ENCODE measurements around the gene MCM9.

MCM9 gene

DNA sequence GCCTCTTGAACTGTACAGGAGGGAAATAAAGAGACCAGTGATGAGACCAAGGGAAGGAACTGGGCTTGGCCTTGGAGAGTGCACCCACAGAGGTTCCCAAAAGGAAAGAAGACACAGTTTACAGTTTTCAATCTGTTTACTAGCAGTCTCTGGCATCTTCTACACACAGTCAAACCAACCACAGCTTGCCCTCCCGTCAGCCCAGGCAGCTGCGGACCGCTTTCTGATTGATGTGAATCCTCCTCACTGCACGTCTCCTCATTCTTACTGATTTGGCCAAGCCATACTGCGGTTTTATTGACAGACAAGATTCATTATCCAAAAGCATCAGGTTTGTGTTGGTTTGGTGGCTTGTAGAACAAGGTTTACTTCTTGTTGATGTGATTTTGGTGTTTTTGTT lies 145.5 kb downstream of the MCM9 start:
- TF ChIP-seq JUND (IDR thresholded peaks at IDR 0.05; ENCODE audit: low read depth): no peak
- no peak for DNase-seq (ENCODE audit: low read depth in 1 of 2, low spot score in 1 of 2)
- in situ Hi-C loops (cut with HindIII; ENCODE audit: low pct_unique_long_range_greater_than_20kb, low sequenced_read_pairs): no loop called here

DNA sequence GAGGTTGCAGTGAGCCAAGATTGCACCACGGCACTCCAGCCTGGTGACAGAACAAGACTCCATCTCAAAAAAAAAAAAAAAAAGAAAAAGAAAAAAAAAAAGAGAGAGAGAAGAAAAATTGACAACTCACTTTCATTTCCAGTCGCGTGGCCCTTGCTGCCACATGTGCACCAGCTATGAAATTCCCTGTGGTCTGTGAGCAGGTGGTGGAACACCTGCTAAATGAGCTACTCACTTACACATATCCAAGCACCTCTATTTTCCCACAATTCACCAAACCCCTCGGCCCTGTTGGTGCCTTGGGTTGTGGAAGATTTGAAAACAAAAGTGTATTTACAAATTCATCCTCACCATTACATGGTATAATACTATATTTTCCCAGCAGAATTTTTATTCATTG lies 146.3 kb downstream of the MCM9 start:
- TF ChIP-seq JUND (IDR thresholded peaks at IDR 0.05; ENCODE audit: low read depth): no peak
- no peak for DNase-seq (ENCODE audit: low read depth in 1 of 2, low spot score in 1 of 2)
- in situ Hi-C loops (cut with HindIII; ENCODE audit: low pct_unique_long_range_greater_than_20kb, low sequenced_read_pairs): no loop called here

DNA sequence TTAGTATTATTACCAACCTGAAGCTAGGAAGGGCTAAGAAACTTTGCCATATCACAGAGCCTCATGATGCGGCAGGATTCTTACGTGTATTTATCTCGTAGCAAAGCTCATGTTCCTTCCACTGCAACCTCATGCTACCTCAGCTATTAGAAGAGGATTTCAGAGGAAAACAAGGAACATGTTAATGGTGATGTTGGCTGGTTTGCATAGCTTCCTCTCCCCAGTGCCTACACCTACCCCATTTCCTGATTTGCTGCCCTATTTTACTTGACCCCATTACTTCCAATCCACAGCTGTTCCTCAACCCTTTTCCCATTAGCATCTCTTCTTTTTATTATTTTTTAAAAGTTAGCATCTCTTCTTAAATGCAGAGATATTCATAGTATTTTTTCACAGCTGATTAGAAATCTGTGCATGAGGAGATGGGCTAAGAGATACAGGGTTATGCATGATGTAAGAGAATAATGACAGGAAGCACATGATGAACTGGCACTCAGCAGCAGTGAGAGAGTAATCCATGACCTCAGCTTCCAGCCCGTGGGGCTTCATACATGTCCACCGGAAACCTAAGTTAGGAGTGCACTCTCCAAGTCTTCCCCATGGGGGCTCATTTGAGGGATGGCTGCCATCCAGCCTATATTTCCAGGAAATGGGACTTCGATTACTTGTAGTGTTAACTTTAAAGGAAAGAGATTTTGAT lies 147.1 kb downstream of the MCM9 start:
- TF ChIP-seq JUND (IDR thresholded peaks at IDR 0.05; ENCODE audit: low read depth): no peak
- no peak for DNase-seq (ENCODE audit: low read depth in 1 of 2, low spot score in 1 of 2)
- in situ Hi-C loops (cut with HindIII; ENCODE audit: low pct_unique_long_range_greater_than_20kb, low sequenced_read_pairs): no loop called here

DNA sequence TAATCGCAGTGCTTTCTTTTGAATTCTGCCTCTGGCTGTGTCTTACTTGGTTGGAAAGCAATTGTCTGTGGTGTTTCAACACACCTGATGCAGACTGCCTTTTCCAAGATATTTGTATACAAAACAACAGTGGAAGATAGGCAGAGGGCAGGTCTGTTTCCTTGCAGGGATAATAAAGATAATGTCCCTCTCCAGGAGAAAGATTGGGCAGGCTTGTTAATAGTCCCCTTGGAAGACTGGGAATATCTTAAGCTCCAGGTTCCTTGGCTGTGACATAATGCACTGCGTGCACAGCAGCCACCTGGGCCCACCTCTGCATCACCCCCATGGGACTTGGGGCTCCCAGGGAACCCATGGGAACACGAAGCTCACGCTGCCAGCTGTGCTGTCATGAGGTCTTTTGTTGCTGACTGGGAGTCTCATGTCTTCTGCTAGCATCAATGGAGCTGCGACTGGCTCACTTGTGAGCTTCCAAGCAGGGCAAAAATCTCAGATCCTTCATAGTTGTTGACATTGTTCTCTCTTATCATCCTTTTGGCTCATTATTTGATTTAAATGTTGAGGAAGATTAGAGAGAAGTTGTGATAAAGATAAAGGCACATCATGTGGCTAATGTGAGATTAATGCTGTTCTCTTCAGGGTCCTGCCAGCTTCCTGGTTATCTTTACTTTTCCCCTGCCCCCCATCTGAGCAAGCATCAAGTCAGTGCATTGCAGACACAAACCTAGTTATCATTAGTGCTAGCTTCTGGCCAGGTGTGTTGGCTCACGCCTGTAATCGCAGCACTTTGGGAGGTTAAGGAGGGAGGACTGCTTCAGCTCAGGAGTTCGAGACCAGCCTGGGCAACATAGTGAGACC lies 148.1 kb downstream of the MCM9 start:
- in situ Hi-C loops (cut with HindIII; ENCODE audit: low pct_unique_long_range_greater_than_20kb, low sequenced_read_pairs): no loop called here
- no peak for DNase-seq (ENCODE audit: low read depth in 1 of 2, low spot score in 1 of 2)
- TF ChIP-seq JUND (IDR thresholded peaks at IDR 0.05; ENCODE audit: low read depth): no peak

DNA sequence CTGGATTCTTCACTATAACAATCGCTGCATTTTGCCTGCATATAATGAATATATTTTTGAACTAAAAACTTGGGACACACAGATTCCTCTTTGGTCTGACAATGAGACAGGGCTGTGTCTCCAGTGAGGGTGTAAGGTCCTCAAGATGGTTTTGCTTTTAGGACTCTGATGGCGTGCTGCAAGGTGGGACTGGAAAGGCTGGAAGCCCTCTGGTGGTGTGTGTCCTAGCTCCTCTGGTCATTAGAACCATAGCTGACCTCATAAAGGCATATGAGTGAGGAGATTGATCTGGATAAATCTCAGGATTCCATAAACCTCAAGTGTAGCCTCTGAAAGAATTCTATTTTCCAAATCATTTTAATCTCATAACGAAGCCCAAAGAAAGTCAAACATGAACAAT lies 149.4 kb downstream of the MCM9 start:
- TF ChIP-seq JUND (IDR thresholded peaks at IDR 0.05; ENCODE audit: low read depth): no peak
- in situ Hi-C loops (cut with HindIII; ENCODE audit: low pct_unique_long_range_greater_than_20kb, low sequenced_read_pairs): no loop called here
- DNase-seq (ENCODE audit: low read depth in 1 of 2, low spot score in 1 of 2): no peak

DNA sequence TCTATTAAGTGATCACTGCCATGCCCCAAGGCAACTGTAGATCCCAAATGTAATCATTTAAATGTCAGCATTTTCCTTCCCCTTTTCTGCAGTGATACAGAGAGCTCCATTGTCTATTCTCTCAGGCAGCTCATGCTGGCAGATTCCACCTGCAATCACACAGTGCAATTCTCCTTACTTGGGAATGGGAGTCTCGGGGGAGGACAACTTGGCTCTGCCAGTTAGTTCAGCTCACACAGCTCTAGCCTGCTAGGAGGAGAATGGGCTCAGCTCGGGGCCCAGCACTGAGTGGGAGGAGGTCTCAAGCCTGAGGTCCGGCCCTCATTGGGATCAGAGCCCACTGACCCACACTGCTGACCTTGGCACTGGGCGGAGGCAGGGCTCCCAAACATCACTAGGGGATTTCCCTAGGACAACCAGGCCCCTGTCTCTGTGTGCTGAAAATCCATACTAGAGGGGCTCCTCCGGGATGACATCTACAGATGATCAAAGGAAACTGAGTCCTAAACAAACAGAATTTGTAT lies 150.3 kb downstream of the MCM9 start:
- TF ChIP-seq JUND (IDR thresholded peaks at IDR 0.05; ENCODE audit: low read depth): no peak
- in situ Hi-C loops (cut with HindIII; ENCODE audit: low pct_unique_long_range_greater_than_20kb, low sequenced_read_pairs): no loop called here

DNA sequence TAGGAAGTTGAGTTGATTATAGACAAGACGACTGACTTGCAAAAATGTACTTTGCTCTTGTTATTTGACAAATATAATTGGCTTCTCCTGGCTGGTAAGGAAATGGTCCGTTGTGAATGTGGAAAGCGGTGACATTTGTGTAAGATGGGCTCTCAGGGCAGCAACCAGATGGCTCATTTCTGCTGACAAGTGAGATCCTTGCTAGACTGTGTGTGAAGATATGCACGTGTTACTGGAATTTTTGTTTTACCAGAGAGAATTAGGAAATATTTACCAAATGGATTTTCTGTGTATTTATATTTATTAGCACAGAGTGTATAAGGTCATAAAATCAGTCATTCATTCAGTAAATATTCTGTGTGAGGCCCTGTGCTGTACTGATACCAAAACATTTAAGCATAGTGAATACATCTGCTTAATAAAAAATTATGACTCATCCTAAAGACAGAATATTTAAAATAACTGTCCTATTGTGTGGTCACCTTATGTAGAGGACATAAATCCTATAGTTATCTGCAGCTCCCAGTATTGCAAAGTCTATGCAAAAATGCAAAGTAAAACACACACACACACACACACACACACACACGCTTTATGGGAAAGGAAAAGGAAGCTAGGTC lies 150.9 kb downstream of the MCM9 start:
- in situ Hi-C loops (cut with HindIII; ENCODE audit: low pct_unique_long_range_greater_than_20kb, low sequenced_read_pairs): no loop called here
- TF ChIP-seq JUND (IDR thresholded peaks at IDR 0.05; ENCODE audit: low read depth): no peak
- no peak for DNase-seq (ENCODE audit: low read depth in 1 of 2, low spot score in 1 of 2)

More for the DNA sequence above, 150.3 kb downstream of the MCM9 start:
- DNase-seq (ENCODE audit: low read depth in 1 of 2, low spot score in 1 of 2): no peak

DNA sequence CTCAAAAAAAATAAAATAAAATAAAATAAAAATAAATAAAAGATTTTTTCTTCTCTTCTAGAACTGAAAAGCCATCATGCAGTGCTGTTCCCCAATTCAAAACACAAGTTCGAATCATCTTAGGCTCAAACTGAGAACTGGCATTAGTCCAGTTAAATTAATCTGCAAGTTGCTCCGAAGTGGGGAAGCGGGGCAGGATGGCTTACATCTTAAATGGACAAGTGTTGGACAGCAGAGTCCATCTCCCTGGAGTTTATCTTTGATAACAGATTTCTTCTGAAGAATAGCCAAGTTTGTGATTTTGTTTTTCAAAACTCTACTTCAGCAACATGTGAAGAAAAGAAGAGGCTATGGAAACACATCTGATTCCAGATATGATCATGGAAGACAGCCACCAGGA lies 152.3 kb downstream of the MCM9 start:
- DNase-seq (ENCODE audit: low read depth in 1 of 2, low spot score in 1 of 2): no peak
- in situ Hi-C loops (cut with HindIII; ENCODE audit: low pct_unique_long_range_greater_than_20kb, low sequenced_read_pairs): no loop called here
- no peak for TF ChIP-seq JUND (IDR thresholded peaks at IDR 0.05; ENCODE audit: low read depth)

DNA sequence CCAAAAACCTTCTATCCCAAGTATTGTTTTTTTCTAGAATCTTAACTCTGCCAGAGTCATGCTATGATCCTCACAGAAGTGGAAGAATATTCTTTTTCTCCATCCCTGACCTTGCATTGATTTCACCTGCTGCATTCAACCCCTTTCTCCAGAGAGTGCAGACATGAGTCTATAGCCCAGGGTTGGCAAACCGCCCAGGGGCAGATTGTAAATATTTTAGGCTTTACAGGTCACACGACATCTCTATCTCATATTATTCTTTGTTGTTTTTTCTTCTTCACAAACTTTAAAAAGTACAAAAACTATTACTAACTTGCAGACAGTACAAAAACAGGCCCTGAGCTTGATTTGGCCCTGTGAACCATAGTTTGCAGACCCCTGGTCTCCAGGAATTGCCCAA lies 153.1 kb downstream of the MCM9 start:
- TF ChIP-seq JUND (IDR thresholded peaks at IDR 0.05; ENCODE audit: low read depth): no peak
- in situ Hi-C loops (cut with HindIII; ENCODE audit: low pct_unique_long_range_greater_than_20kb, low sequenced_read_pairs): no loop called here
- no peak for DNase-seq (ENCODE audit: low read depth in 1 of 2, low spot score in 1 of 2)

DNA sequence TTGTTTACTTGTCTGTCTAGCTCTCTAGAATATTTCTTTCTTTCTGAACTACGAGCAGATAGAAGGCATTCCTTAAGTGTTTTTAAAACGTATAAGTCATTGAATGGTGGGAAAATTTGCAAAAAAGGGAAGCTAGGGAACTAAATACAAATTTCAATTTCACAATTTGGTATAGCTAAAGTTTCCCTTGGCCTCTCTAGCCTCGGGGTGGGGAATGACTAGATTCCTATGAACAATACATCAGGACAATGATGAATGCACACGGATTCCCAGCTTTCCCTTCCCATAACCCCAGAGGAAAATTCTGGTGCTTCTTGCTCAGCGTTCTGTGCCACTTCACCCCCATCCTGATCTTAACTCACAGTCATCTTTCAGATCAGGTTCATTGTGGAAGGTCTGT lies 154.3 kb downstream of the MCM9 start:
- in situ Hi-C loops (cut with HindIII; ENCODE audit: low pct_unique_long_range_greater_than_20kb, low sequenced_read_pairs): no loop called here
- no peak for TF ChIP-seq JUND (IDR thresholded peaks at IDR 0.05; ENCODE audit: low read depth)
- no peak for DNase-seq (ENCODE audit: low read depth in 1 of 2, low spot score in 1 of 2)

DNA sequence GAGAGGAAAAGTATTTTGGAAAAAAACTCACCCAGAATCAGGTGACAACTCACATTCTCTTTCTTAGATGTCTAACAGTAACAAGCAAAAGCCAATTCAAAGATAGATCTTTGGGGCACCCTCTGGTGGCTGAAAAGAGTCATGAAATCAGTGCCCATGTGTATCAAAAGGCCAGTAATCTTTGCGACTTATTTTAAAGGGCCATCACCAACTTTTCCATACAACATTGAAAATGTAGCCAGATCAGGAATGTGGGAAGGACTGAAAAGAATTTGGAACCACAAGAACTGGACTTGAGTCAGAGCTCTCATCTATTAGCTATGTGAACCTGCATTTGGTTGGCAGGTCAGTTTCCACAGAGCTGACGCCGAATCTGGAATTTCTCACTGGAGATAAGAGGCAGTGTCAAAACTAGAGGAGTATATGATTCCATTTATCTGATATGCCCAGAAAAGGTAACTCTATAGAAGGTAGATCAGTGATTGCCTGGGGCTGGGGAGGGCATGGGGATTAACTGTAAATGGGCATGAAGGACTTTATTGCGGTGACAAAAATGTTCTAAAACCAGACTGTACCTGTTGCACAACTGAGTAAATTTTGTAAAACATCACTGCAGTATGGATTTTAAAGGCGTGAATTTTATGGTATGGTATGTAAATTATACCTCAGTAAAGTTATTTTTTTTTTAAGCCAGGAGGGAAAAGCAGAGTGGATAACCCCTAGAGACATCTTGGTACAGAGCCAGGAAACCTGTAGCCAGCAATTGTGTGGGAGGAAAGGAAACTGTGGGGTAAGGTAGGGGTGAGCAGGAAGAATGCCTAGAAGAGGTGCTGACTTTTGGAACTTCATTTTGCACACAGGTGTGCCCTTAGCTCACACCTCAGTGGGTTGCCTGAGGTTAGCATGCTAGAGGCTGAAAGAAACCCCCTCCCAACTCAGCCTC lies 158.1 kb downstream of the MCM9 start:
- in situ Hi-C loops (cut with HindIII; ENCODE audit: low pct_unique_long_range_greater_than_20kb, low sequenced_read_pairs): no loop called here
- peak; percentile 22 to 78 for DNase-seq (ENCODE audit: low read depth in 1 of 2, low spot score in 1 of 2)
- no peak for TF ChIP-seq JUND (IDR thresholded peaks at IDR 0.05; ENCODE audit: low read depth)

DNA sequence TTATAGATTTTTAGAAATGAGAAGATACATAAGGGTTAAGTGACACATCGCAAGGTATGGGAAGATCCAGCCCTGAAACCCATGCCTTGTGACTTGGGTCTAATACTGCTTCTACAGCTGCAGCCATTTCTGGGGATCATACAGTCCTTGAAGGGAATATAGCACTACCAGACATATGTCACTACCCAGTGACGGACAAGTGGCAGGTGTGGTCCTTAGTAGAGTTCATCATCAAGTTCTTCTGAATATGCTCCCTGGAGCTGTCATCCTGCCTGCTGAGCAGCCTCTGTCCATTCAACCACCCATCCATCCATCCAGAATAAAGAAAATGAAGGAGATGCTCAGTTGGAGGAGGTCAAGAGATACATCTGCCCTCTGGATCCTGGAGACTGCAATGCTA lies 159.6 kb downstream of the MCM9 start:
- no peak for DNase-seq (ENCODE audit: low read depth in 1 of 2, low spot score in 1 of 2)
- in situ Hi-C loops (cut with HindIII; ENCODE audit: low pct_unique_long_range_greater_than_20kb, low sequenced_read_pairs): no loop called here
- TF ChIP-seq JUND (IDR thresholded peaks at IDR 0.05; ENCODE audit: low read depth): no peak
